Measurements from ENCODE around the gene FBXL7. TPM values are rescaled to one million over a fixed set of nuclear protein-coding genes. Genes with fewer than 3 reads are reported as not detected.

FBXL7 gene
- polyA plus RNA-seq, 4 donors: 0.22 to 4.2 (median 2.7) TPM

- Histone ChIP-seq H3K4me1 (ENCODE audit: control insufficient read depth in 3 of 3, insufficient read depth in 2 of 3, low read depth in 1 of 3, low read length in 2 of 3) (no peaks in the 10 kb centered on the region), H3K4me3 (ENCODE audit: low read depth in 1 of 3, low read length in 3 of 3) (no peak overlapping the region), H3K27ac (ENCODE audit: low read depth in 1 of 3, low read length in 2 of 3) (no peak overlapping the region), H3K9me3 (ENCODE audit: control insufficient read depth in 2 of 2, insufficient read depth in 1 of 2, low read depth in 1 of 2, low read length in 1 of 2) (no peaks in the 10 kb centered on the region), H3K27me3 (ENCODE audit: control insufficient read depth in 3 of 3, insufficient read depth in 3 of 3, low read length in 3 of 3) (peaks cover 0 to 5% (median 0%) of the 10 kb centered on the region in 3 donors), H3K36me3 (ENCODE audit: control insufficient read depth in 3 of 3, insufficient read depth in 2 of 3, low read depth in 1 of 3, low read length in 3 of 3) (no peaks in the 10 kb centered on the region)
- DNase-seq (no peak), FAIRE-seq (no peak)
- WGBS, 3 donors: 20 to 66% (median 41%) methylated on average over 5 of the region's 5 CpGs
These were observed 6.5 kb upstream of the FBXL7 start for GRCh38 chr5:15493501-15493900.

- Histone ChIP-seq H3K4me3 (ENCODE audit: low read depth in 1 of 3, low read length in 3 of 3) (no peak overlapping the region), H3K4me1 (ENCODE audit: control insufficient read depth in 3 of 3, insufficient read depth in 2 of 3, low read depth in 1 of 3, low read length in 2 of 3) (no peaks in the 10 kb centered on the region), H3K9me3 (ENCODE audit: control insufficient read depth in 2 of 2, insufficient read depth in 1 of 2, low read depth in 1 of 2, low read length in 1 of 2) (no peaks in the 10 kb centered on the region), H3K27ac (ENCODE audit: low read depth in 1 of 3, low read length in 2 of 3) (no peak overlapping the region), H3K27me3 (ENCODE audit: control insufficient read depth in 3 of 3, insufficient read depth in 3 of 3, low read length in 3 of 3) (peaks cover 0 to 11% (median under 1%) of the 10 kb centered on the region in 3 donors), H3K36me3 (ENCODE audit: control insufficient read depth in 3 of 3, insufficient read depth in 2 of 3, low read depth in 1 of 3, low read length in 3 of 3) (no peaks in the 10 kb centered on the region)
- no peak for FAIRE-seq
- WGBS, 3 donors: 46 to 60% (median 51%) methylated on average over 6 of the region's 6 CpGs
- no peak for DNase-seq
These were observed 5.0 kb upstream of the FBXL7 start for GRCh38 chr5:15495026-15495425.

GRCh38 chr5:15496886-15497285 lies 3.1 kb upstream of the FBXL7 start:
- Histone ChIP-seq H3K27me3 (ENCODE audit: control insufficient read depth in 3 of 3, insufficient read depth in 3 of 3, low read length in 3 of 3) (peaks cover 0 to 19% (median 6%) of the 10 kb centered on the region in 3 donors), H3K27ac (ENCODE audit: low read depth in 1 of 3, low read length in 2 of 3) (no peak overlapping the region), H3K36me3 (ENCODE audit: control insufficient read depth in 3 of 3, insufficient read depth in 2 of 3, low read depth in 1 of 3, low read length in 3 of 3) (no peaks in the 10 kb centered on the region), H3K4me1 (ENCODE audit: control insufficient read depth in 3 of 3, insufficient read depth in 2 of 3, low read depth in 1 of 3, low read length in 2 of 3) (no peaks in the 10 kb centered on the region), H3K4me3 (ENCODE audit: low read depth in 1 of 3, low read length in 3 of 3) (no peak overlapping the region), H3K9me3 (ENCODE audit: control insufficient read depth in 2 of 2, insufficient read depth in 1 of 2, low read depth in 1 of 2, low read length in 1 of 2) (no peaks in the 10 kb centered on the region)
- DNase-seq: no peak
- WGBS, 3 donors: 45 to 57% (median 54%) methylated on average over 3 of the region's 3 CpGs
- FAIRE-seq: no peak

- FAIRE-seq: no peak
- WGBS, 3 donors: 2 to 10% (median 5%) methylated on average over 40 to 61 of the region's 61 CpGs
- DNase-seq: peak in 1 of 2 donors; percentile 37
- no peaks in the 10 kb centered on the region for H3K9me3 ChIP-seq (ENCODE audit: control insufficient read depth in 2 of 2, insufficient read depth in 1 of 2, low read depth in 1 of 2, low read length in 1 of 2)
- H3K27ac ChIP-seq (ENCODE audit: low read depth in 1 of 3, low read length in 2 of 3): peak overlapping the region in 2 of 3 donors; percentile 72 to 85
- no peaks in the 10 kb centered on the region for H3K4me1 ChIP-seq (ENCODE audit: control insufficient read depth in 3 of 3, insufficient read depth in 2 of 3, low read depth in 1 of 3, low read length in 2 of 3)
- no peaks in the 10 kb centered on the region for H3K36me3 ChIP-seq (ENCODE audit: control insufficient read depth in 3 of 3, insufficient read depth in 2 of 3, low read depth in 1 of 3, low read length in 3 of 3)
- H3K4me3 ChIP-seq (ENCODE audit: low read depth in 1 of 3, low read length in 3 of 3): peak overlapping the region; percentile 37 to 53 (median 43)
- peaks cover 0 to 23% (median 6%) of the 10 kb centered on the region in 3 donors for H3K27me3 ChIP-seq (ENCODE audit: control insufficient read depth in 3 of 3, insufficient read depth in 3 of 3, low read length in 3 of 3)
These were observed 483 bp downstream of the FBXL7 start for GRCh38 chr5:15500325-15501001.

- Histone ChIP-seq H3K4me3 (ENCODE audit: low read depth in 1 of 3, low read length in 3 of 3) (peak overlapping the region in 2 of 3 donors; percentile 10 to 53), H3K9me3 (ENCODE audit: control insufficient read depth in 2 of 2, insufficient read depth in 1 of 2, low read depth in 1 of 2, low read length in 1 of 2) (no peaks in the 10 kb centered on the region), H3K4me1 (ENCODE audit: control insufficient read depth in 3 of 3, insufficient read depth in 2 of 3, low read depth in 1 of 3, low read length in 2 of 3) (no peaks in the 10 kb centered on the region), H3K36me3 (ENCODE audit: control insufficient read depth in 3 of 3, insufficient read depth in 2 of 3, low read depth in 1 of 3, low read length in 3 of 3) (no peaks in the 10 kb centered on the region), H3K27me3 (ENCODE audit: control insufficient read depth in 3 of 3, insufficient read depth in 3 of 3, low read length in 3 of 3) (peaks cover 0 to 23% (median 6%) of the 10 kb centered on the region in 3 donors), H3K27ac (ENCODE audit: low read depth in 1 of 3, low read length in 2 of 3) (peak overlapping the region in 2 of 3 donors; percentile 72 to 85)
- DNase-seq (peak in 1 of 2 donors; percentile 17), FAIRE-seq (no peak)
- WGBS, 3 donors: 3 to 10% (median 7%) methylated on average over 15 of the region's 15 CpGs
These were observed 1.3 kb downstream of the FBXL7 start for GRCh38 chr5:15501091-15501791.

GRCh38 chr5:15502208-15502607 lies 2.2 kb downstream of the FBXL7 start:
- Histone ChIP-seq H3K36me3 (ENCODE audit: control insufficient read depth in 3 of 3, insufficient read depth in 2 of 3, low read depth in 1 of 3, low read length in 3 of 3) (no peaks in the 10 kb centered on the region), H3K27me3 (ENCODE audit: control insufficient read depth in 3 of 3, insufficient read depth in 3 of 3, low read length in 3 of 3) (peaks cover 0 to 23% (median 6%) of the 10 kb centered on the region in 3 donors), H3K27ac (ENCODE audit: low read depth in 1 of 3, low read length in 2 of 3) (no peak overlapping the region), H3K9me3 (ENCODE audit: control insufficient read depth in 2 of 2, insufficient read depth in 1 of 2, low read depth in 1 of 2, low read length in 1 of 2) (no peaks in the 10 kb centered on the region), H3K4me1 (ENCODE audit: control insufficient read depth in 3 of 3, insufficient read depth in 2 of 3, low read depth in 1 of 3, low read length in 2 of 3) (no peaks in the 10 kb centered on the region), H3K4me3 (ENCODE audit: low read depth in 1 of 3, low read length in 3 of 3) (no peak overlapping the region)
- WGBS, 3 donors: 32 to 63% (median 57%) methylated on average over 5 of the region's 5 CpGs
- DNase-seq (no peak), FAIRE-seq (no peak)

GRCh38 chr5:15506146-15506545 lies 6.2 kb downstream of the FBXL7 start:
- DNase-seq: no peak
- no peaks in the 10 kb centered on the region for H3K9me3 ChIP-seq (ENCODE audit: control insufficient read depth in 2 of 2, insufficient read depth in 1 of 2, low read depth in 1 of 2, low read length in 1 of 2)
- H3K27me3 ChIP-seq (ENCODE audit: control insufficient read depth in 3 of 3, insufficient read depth in 3 of 3, low read length in 3 of 3): peaks cover 0 to 8% (median 0%) of the 10 kb centered on the region in 3 donors
- no peak for FAIRE-seq
- 75 to 85% (median 79%) methylated on average over 5 of the region's 5 CpGs for WGBS, 3 donors
- no peak overlapping the region for H3K27ac ChIP-seq (ENCODE audit: low read depth in 1 of 3, low read length in 2 of 3)
- no peaks in the 10 kb centered on the region for H3K4me1 ChIP-seq (ENCODE audit: control insufficient read depth in 3 of 3, insufficient read depth in 2 of 3, low read depth in 1 of 3, low read length in 2 of 3)
- no peaks in the 10 kb centered on the region for H3K36me3 ChIP-seq (ENCODE audit: control insufficient read depth in 3 of 3, insufficient read depth in 2 of 3, low read depth in 1 of 3, low read length in 3 of 3)
- H3K4me3 ChIP-seq (ENCODE audit: low read depth in 1 of 3, low read length in 3 of 3): no peak overlapping the region

- WGBS, 3 donors: 80 to 87% (median 85%) methylated on average over 3 of the region's 3 CpGs
- no peak for FAIRE-seq
These were observed 6.9 kb downstream of the FBXL7 start for GRCh38 chr5:15506897-15507296.

More at GRCh38 chr5:15506897-15507296, 6.9 kb downstream of the FBXL7 start:
- no peak for DNase-seq
- Histone ChIP-seq H3K36me3 (ENCODE audit: control insufficient read depth in 3 of 3, insufficient read depth in 2 of 3, low read depth in 1 of 3, low read length in 3 of 3) (no peaks in the 10 kb centered on the region), H3K27ac (ENCODE audit: low read depth in 1 of 3, low read length in 2 of 3) (no peak overlapping the region), H3K4me3 (ENCODE audit: low read depth in 1 of 3, low read length in 3 of 3) (no peak overlapping the region), H3K27me3 (ENCODE audit: control insufficient read depth in 3 of 3, insufficient read depth in 3 of 3, low read length in 3 of 3) (peaks cover 0 to 4% (median 0%) of the 10 kb centered on the region in 3 donors), H3K9me3 (ENCODE audit: control insufficient read depth in 2 of 2, insufficient read depth in 1 of 2, low read depth in 1 of 2, low read length in 1 of 2) (no peaks in the 10 kb centered on the region), H3K4me1 (ENCODE audit: control insufficient read depth in 3 of 3, insufficient read depth in 2 of 3, low read depth in 1 of 3, low read length in 2 of 3) (no peaks in the 10 kb centered on the region)
